Gastrocnemius medialis (tissue), 4 donors: ENCODE data around the gene URI1. TPM values are rescaled to one million over a fixed set of nuclear protein-coding genes. Genes with fewer than 3 reads are reported as not detected.

Experiments used
- ATAC-seq, 2 donors: fragments of 150-250 bp; one replicate each; pipeline ENCODE4 v1.9.1; 2016
- DNase-seq, 2 donors: peaks; one replicate each; pipeline ENCODE4 v3.0.0-alpha.2; 2019
- H3K27ac ChIP-seq, 4 donors: fragments of 200-600 bp; sonication (generic); 1 replicate in 1 of 4; 2 replicates in 3 of 4; pipeline ENCODE4 v1.5.1; 2016 to 2018; ENCODE audit warnings: mild to moderate bottlenecking in 2 of 4, moderate library complexity in 1 of 4
- H3K27me3 ChIP-seq, 3 donors: fragments of 200-600 bp; sonication (generic) in 2 of 3; 1 replicate in 1 of 3; 2 replicates in 2 of 3; pipeline versions ENCODE4 v1.5.1 to v1.6.0; 2016 to 2019; ENCODE audit warnings: mild to moderate bottlenecking in 1 of 3, moderate library complexity in 1 of 3
- H3K36me3 ChIP-seq, 2 donors: fragments of 200-600 bp; sonication (generic) in 1 of 2; one replicate each; pipeline ENCODE4 v1.5.1; 2017 to 2018
- H3K4me1 ChIP-seq, 2 donors: fragments of 200-600 bp; sonication (generic) in 1 of 2; one replicate each; pipeline ENCODE4 v1.5.1; 2016 to 2017; ENCODE audit warnings: mild to moderate bottlenecking in 2 of 2
- H3K4me3 ChIP-seq, 4 donors: fragments of 200-600 bp; sonication (generic) in 3 of 4; 1 replicate in 1 of 4; 2 replicates in 3 of 4; pipeline ENCODE4 v1.5.1; 2016 to 2019; ENCODE audit warnings: mild to moderate bottlenecking in 2 of 4
- H3K9me3 ChIP-seq, 3 donors: fragments of 200-600 bp; sonication (generic) in 2 of 3; 1 replicate in 1 of 3; 2 replicates in 2 of 3; pipeline ENCODE4 v1.5.1; 2016 to 2019
- POLR2A ChIP-seq, 2 donors: fragments of 450-650 bp; IDR thresholded peaks; one replicate each; pipeline ENCODE4 v1.6.1; 2017; ENCODE audit warnings: antibody characterized with exemption in 2 of 2, mild to moderate bottlenecking in 2 of 2, moderate library complexity in 2 of 2
- in situ Hi-C, 4 donors: fragments of 200-750 bp; cut with MboI; loops; one replicate each; pipeline versions ENCODE4 v1.15.0 to v1.8.0; 2017; ENCODE audit warnings: low sequenced_read_pairs in 4 of 4
- intact Hi-C: fragments of 100-400 bp; cut with DNase I; formaldehyde crosslinking; loops from one replicate; pipeline ENCODE4 v1.15.1; 2023; ENCODE audit warnings: low total_unique reads
- total RNA-seq, 4 donors: library from RNA; depleted of rRNA; stranded (reverse); fragments of >200 nt; gene quantifications; one replicate each; pipeline versions ENCODE4 v1.1.0 to v1.2.3, GENCODE V29; 2016
- TF ChIP-seq, protein P1 (sequence below), 5 experiments: fragments of 450-650 bp in 3 of 5; fragments of 200-600 bp in 2 of 5; sonication (generic) in 2 of 5; IDR thresholded peaks in 4 of 5; conservative IDR thresholded peaks in 1 of 5; 1 replicate in 4 of 5; 2 replicates in 1 of 5; pipeline ENCODE4 v1.5.1; 2016 to 2019; ENCODE audit warnings: antibody characterized with exemption in 5 of 5, mild to moderate bottlenecking in 3 of 5, moderate library complexity in 3 of 5

URI1 gene
- total RNA-seq, 4 donors from 2014 or later, result 37.4 to 84.1 (median 59.2) TPM

DNA sequence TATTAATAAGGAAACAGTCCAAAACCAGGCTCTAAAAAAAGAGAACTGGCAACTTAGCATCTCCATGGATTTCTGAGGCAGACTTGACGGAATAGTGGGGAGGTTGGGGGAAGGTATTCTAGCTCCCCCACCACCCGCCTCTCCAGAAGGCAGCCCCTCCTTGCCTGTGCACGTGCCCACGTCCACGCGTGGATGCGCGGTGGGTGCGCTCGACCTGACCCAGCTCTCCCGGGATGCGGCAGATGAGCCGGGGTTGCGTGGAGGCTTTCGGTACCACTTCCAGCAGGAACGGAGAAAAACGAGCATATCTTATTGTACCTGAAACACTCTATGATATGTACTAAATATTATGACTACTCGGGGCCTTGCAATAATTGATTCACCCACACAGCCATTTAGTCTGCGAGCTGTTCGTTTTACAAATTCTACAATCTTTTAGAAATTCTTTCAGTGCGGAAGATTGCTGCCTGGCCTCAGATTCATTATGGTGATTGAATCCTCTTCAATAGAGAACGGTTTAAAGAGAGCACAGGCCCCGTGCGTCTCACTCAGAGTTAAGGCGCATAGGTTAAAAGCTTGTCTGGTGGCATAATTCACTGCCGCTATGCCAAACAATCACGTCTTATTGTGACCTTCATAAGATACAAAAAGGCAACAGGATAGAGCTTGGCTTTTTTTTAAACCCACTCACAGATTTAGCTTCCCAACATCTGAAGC lies 117.9 kb downstream of the URI1 start:
- no peaks in the 10 kb centered on the region for H3K9me3 ChIP-seq
- in situ Hi-C loops, result no loop called here
- no peak for TF ChIP-seq POLR2A (IDR thresholded peaks at IDR 0.05)
- TF ChIP-seq, protein P1, sequence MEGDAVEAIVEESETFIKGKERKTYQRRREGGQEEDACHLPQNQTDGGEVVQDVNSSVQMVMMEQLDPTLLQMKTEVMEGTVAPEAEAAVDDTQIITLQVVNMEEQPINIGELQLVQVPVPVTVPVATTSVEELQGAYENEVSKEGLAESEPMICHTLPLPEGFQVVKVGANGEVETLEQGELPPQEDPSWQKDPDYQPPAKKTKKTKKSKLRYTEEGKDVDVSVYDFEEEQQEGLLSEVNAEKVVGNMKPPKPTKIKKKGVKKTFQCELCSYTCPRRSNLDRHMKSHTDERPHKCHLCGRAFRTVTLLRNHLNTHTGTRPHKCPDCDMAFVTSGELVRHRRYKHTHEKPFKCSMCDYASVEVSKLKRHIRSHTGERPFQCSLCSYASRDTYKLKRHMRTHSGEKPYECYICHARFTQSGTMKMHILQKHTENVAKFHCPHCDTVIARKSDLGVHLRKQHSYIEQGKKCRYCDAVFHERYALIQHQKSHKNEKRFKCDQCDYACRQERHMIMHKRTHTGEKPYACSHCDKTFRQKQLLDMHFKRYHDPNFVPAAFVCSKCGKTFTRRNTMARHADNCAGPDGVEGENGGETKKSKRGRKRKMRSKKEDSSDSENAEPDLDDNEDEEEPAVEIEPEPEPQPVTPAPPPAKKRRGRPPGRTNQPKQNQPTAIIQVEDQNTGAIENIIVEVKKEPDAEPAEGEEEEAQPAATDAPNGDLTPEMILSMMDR (IDR thresholded peaks at IDR 0.05 in 4 of 5, conservative IDR thresholded peaks at IDR 0.05 in 1 of 5), result no peak
- H3K4me1 ChIP-seq, result no peaks in the 10 kb centered on the region
- H3K27me3 ChIP-seq, result peaks cover 0 to 4% (median 0%) of the 10 kb centered on the region in 3 donors
- intact Hi-C loops, result no loop called here
- H3K27ac ChIP-seq, result no peak overlapping the region
- DNase-seq, result no peak
- no peak for ATAC-seq
- no peaks in the 10 kb centered on the region for H3K36me3 ChIP-seq
- no peak overlapping the region for H3K4me3 ChIP-seq

DNA sequence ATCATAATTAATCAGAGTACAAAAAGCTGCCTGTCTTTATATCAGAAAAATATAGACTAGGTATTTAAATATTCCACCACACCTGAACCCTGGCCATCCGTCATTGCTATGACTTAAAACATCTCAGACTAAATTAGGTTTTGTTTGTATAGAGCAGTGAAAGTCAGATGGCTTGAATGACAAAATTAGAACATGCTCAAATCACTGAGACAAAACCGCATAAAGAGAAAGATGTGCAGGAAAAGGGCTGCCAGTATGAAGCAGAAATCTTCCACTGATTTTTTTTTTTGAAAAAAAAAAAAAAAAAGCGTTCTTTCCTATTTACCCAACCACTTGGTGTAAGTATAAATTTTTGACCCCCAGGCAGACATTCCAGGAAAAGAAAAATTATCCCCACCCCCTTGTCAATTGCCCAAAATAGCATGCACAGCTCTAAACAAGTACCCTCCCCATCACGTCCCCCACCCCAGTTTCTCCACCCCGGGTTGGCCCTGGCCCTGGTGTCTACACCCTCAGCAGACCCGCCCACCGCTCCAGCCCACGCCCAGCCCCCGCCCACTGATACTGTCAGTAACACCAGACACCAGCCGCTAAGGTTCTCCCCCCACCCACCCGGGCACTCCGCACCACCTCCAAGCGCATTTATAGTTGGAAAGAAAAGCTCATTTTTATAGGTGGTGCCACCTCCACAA lies 118.6 kb downstream of the URI1 start:
- ATAC-seq (no peak), DNase-seq (no peak)
- Histone ChIP-seq H3K27me3 (peaks cover 0 to 4% (median 0%) of the 10 kb centered on the region in 3 donors), H3K4me3 (no peak overlapping the region), H3K9me3 (no peaks in the 10 kb centered on the region), H3K27ac (no peak overlapping the region), H3K4me1 (no peaks in the 10 kb centered on the region), H3K36me3 (no peaks in the 10 kb centered on the region)
- in situ Hi-C loops, result no loop called here
- TF ChIP-seq POLR2A (IDR thresholded peaks at IDR 0.05), result no peak
- TF ChIP-seq, protein P1 (IDR thresholded peaks at IDR 0.05 in 4 of 5, conservative IDR thresholded peaks at IDR 0.05 in 1 of 5), result no peak
- intact Hi-C loops, result no loop called here

DNA sequence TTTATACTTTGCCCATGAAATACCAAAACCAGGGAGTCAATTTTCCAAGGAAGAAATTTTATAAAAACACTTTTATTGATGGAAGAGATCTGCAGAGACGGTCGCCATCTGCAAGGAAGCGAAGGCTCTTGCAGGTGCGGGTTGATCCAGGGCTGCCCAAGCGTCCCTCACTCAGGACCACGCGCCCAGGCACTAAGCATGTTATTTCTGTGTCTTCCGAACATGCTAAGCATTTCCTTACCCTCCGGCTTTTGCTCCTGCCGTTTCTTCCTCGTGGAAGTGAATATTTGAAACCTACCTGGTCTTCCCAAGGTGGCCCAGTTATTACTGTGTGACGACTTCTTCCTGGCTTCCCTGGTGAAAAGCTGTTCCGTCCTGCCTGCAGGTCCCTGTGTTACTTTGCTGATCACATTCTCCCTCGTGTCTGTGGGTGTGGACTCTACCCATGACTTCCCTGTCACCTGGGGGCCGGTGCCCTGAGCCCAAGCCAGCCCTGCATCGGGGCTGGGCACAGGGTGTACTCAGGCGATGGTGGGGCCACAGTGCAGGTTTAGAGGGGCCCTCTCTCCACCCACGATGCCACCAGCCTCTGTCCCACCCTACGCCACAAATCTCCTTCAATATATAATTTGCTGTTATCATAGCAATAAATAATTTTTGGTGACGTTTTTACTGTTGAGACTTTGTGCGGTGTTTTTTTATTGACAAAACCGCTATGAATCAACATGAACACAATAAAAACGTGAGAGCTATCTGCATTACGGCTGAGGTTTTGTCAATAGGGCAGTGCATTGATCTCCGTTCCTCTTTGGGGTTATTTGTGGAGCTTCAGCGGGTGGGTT lies 119.4 kb downstream of the URI1 start:
- Histone ChIP-seq H3K27me3 (peaks cover 0 to 4% (median 0%) of the 10 kb centered on the region in 3 donors), H3K36me3 (no peaks in the 10 kb centered on the region), H3K4me3 (no peak overlapping the region), H3K9me3 (no peaks in the 10 kb centered on the region), H3K27ac (no peak overlapping the region), H3K4me1 (no peaks in the 10 kb centered on the region)
- TF ChIP-seq, protein P1 (IDR thresholded peaks at IDR 0.05 in 4 of 5, conservative IDR thresholded peaks at IDR 0.05 in 1 of 5), result no peak
- TF ChIP-seq POLR2A (IDR thresholded peaks at IDR 0.05), result no peak
- ATAC-seq, result no peak
- intact Hi-C loops, result no loop called here
- no peak for DNase-seq
- in situ Hi-C loops, result no loop called here

DNA sequence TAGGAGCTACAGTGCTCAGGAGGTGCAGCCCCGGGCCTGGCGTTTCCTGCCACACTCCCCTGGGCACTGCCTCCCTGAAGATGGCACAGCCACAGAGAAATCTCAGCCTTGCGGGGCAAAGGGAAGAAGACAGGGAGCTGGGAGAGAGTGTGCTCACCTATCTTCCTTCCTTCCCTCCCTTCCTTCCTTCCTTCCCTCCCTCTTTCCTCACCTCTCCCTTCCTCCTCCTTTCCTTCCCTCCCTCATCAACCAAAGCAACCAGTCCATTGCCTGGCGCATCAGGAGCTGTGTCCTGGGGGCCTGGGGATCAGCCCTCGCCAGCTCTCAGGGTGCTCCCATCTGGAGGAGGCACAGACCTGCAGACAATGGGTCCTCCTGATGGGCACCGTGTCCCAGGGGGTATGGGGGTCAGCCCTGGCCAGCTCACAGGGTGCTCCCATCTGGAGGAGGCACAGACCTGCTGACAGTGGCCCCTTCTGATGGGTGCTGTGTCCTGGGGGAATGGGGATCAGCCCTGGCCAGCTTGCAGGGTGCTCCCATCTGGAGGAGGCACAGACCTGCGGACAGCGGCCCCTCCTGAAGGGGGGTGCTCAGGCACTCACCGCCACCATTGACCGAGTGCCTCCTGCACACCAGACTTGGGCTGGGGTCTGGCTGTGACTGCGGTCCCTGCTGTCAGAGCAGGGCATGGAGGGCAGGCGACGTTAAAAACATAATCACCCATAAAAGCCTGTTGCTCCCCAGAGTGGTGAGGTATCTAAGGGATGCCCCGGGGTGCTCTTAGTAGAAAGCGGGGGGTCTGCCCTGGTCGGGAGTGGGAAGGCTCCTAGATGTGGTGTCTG lies 120.2 kb downstream of the URI1 start:
- H3K36me3 ChIP-seq, result no peaks in the 10 kb centered on the region
- peaks cover 0 to 4% (median 0%) of the 10 kb centered on the region in 3 donors for H3K27me3 ChIP-seq
- DNase-seq, result no peak
- no peak for ATAC-seq
- H3K4me1 ChIP-seq, result no peaks in the 10 kb centered on the region
- no peaks in the 10 kb centered on the region for H3K9me3 ChIP-seq
- TF ChIP-seq POLR2A (IDR thresholded peaks at IDR 0.05), result no peak
- TF ChIP-seq, protein P1 (IDR thresholded peaks at IDR 0.05 in 4 of 5, conservative IDR thresholded peaks at IDR 0.05 in 1 of 5), result no peak
- in situ Hi-C loops (no loop called here), intact Hi-C loops (no loop called here)
- H3K4me3 ChIP-seq, result no peak overlapping the region
- no peak overlapping the region for H3K27ac ChIP-seq
